DND-41 (cell line): Measurements from ENCODE around the gene CPAMD8.

Experiments
- ATAC-seq: fragments of 200-7000 bp; cut with Tn5 transposase; 3 replicates; pipeline ENCODE4 v1.9.1; 2021; ENCODE audit warnings: low read depth; ENCODE audit not compliant: insufficient read depth
- DNase-seq: peaks from one replicate; pipeline ENCODE4 v3.0.0-alpha.2; 2020
- H2AFZ ChIP-seq: 2 replicates; pipeline ENCODE4 v1.6.0; 2012; ENCODE audit warnings: low read depth, low read length
- H3K27ac ChIP-seq: 2 replicates; pipeline ENCODE4 v1.5.1; 2012; ENCODE audit warnings: low read length, inconsistent platforms
- H3K27me3 ChIP-seq: fragments of 200-600 bp; sonication (generic); 2 replicates; pipeline ENCODE4 v1.6.0; 2012; ENCODE audit warnings: low read length, mild to moderate bottlenecking, inconsistent platforms; ENCODE audit not compliant: insufficient read depth, poor library complexity
- H3K36me3 ChIP-seq: 2 replicates; pipeline ENCODE4 v1.5.1; 2012; ENCODE audit warnings: low read length, inconsistent platforms; ENCODE audit not compliant: insufficient read depth
- H3K4me1 ChIP-seq: 2 replicates; pipeline ENCODE4 v1.5.1; 2012; ENCODE audit warnings: mild to moderate bottlenecking, low read length; ENCODE audit not compliant: insufficient read depth
- H3K4me2 ChIP-seq: 2 replicates; pipeline ENCODE4 v1.6.0; 2012; ENCODE audit warnings: mild to moderate bottlenecking, moderate library complexity, low read length, inconsistent platforms; ENCODE audit not compliant: insufficient read depth
- H3K4me3 ChIP-seq, 2 experiments: fragments of 200-600 bp in 1 of 2; shearing (Covaris generic) in 1 of 2; 2 replicates each; pipeline ENCODE4 v1.5.1; 2012 to 2016; ENCODE audit warnings: inconsistent platforms in 2 of 2, low read length in 2 of 2, mild to moderate bottlenecking in 2 of 2, low read depth in 1 of 2, moderate library complexity in 1 of 2
- H3K79me2 ChIP-seq: 2 replicates; pipeline ENCODE4 v1.6.0; 2012; ENCODE audit warnings: low read length, inconsistent platforms; ENCODE audit not compliant: insufficient read depth
- H3K9ac ChIP-seq: 2 replicates; pipeline ENCODE4 v1.6.0; 2012; ENCODE audit warnings: low read depth, mild to moderate bottlenecking, inconsistent platforms, low read length, moderate library complexity
- H3K9me3 ChIP-seq: 2 replicates; pipeline ENCODE4 v1.5.1; 2012; ENCODE audit warnings: low read length, moderate library complexity, mild to moderate bottlenecking, inconsistent platforms; ENCODE audit not compliant: insufficient read depth, severe bottlenecking
- H4K20me1 ChIP-seq: 2 replicates; pipeline ENCODE4 v1.6.0; 2012; ENCODE audit warnings: low read length; ENCODE audit not compliant: insufficient read depth
- CTCF ChIP-seq: IDR thresholded peaks from 2 replicates; pipeline ENCODE4 v1.5.1; 2012; ENCODE audit warnings: borderline replicate concordance, low read length, moderate library complexity, mild to moderate bottlenecking; ENCODE audit not compliant: poor library complexity, severe bottlenecking; ENCODE audit errors: extremely low read depth
- EZH2 ChIP-seq: IDR thresholded peaks from 3 replicates; pipeline ENCODE4 v1.6.1; 2012; ENCODE audit warnings: borderline replicate concordance, low read depth, mild to moderate bottlenecking, moderate library complexity, low read length, inconsistent platforms; ENCODE audit not compliant: severe bottlenecking

Gene CPAMD8

GRCh38 chr19:17035842-17036424 lies 9.3 kb upstream of the CPAMD8 start:
- no peak overlapping the region for H3K9ac ChIP-seq
- H3K4me3 ChIP-seq: no peak overlapping the region
- no peaks in the 10 kb centered on the region for H4K20me1 ChIP-seq
- H2AFZ ChIP-seq: no peak overlapping the region
- H3K4me1 ChIP-seq: no peaks in the 10 kb centered on the region
- TF ChIP-seq CTCF (no peak), EZH2 (no peak)
- no peak overlapping the region for H3K27ac ChIP-seq
- ATAC-seq (no peak), DNase-seq (no peak)
- H3K4me2 ChIP-seq: no peak overlapping the region
- H3K9me3 ChIP-seq: no peaks in the 10 kb centered on the region
- no peaks in the 10 kb centered on the region for H3K79me2 ChIP-seq
- no peaks in the 10 kb centered on the region for H3K36me3 ChIP-seq
- no peaks in the 10 kb centered on the region for H3K27me3 ChIP-seq

GRCh38 chr19:17031741-17032140 lies 5.1 kb upstream of the CPAMD8 start:
- H3K9me3 ChIP-seq: no peaks in the 10 kb centered on the region
- no peaks in the 10 kb centered on the region for H3K27me3 ChIP-seq
- H3K4me2 ChIP-seq: no peak overlapping the region
- no peak overlapping the region for H3K4me3 ChIP-seq
- no peak overlapping the region for H2AFZ ChIP-seq
- no peaks in the 10 kb centered on the region for H4K20me1 ChIP-seq
- no peak overlapping the region for H3K27ac ChIP-seq
- no peaks in the 10 kb centered on the region for H3K4me1 ChIP-seq
- ATAC-seq (no peak), DNase-seq (no peak)
- H3K79me2 ChIP-seq: no peaks in the 10 kb centered on the region
- no peaks in the 10 kb centered on the region for H3K36me3 ChIP-seq
- no peak overlapping the region for H3K9ac ChIP-seq
- TF ChIP-seq EZH2 (no peak), CTCF (no peak)

- Histone ChIP-seq H3K79me2 (no peaks in the 10 kb centered on the region), H3K36me3 (no peaks in the 10 kb centered on the region), H2AFZ (no peak overlapping the region), H3K4me2 (no peak overlapping the region), H3K9me3 (peaks cover 13% of the 10 kb centered on the region), H3K4me3 (no peak overlapping the region), H3K4me1 (no peaks in the 10 kb centered on the region), H3K27me3 (no peaks in the 10 kb centered on the region), H3K27ac (no peak overlapping the region), H4K20me1 (no peaks in the 10 kb centered on the region), H3K9ac (no peak overlapping the region)
- DNase-seq (no peak), ATAC-seq (no peak)
- TF ChIP-seq CTCF: no peak
- no peak for TF ChIP-seq EZH2
Observed at GRCh38 chr19:17027535-17027975, 945 bp upstream of the CPAMD8 start.
